ENCODE measurements around the gene TECTB.

TECTB gene

GRCh38 chr10:112241651-112242341 is 41.4 kb upstream of the TECTB start:
- H3K4me3 ChIP-seq (ENCODE audit: low read depth, low read length) = no peak overlapping the region
- TF ChIP-seq CTCF (IDR thresholded peaks at IDR 0.05; ENCODE audit: insufficient read depth, low read length, missing control alignments) = no peak
- no peak for DNase-seq (ENCODE audit: low read depth, low spot score)
- ChIA-PET POLR2A (no interaction called here), CTCF (no interaction called here)

GRCh38 chr10:112242769-112243168 is 40.4 kb upstream of the TECTB start:
- no peak for TF ChIP-seq CTCF (IDR thresholded peaks at IDR 0.05; ENCODE audit: insufficient read depth, low read length, missing control alignments)
- POLR2A ChIA-PET = no interaction called here
- H3K4me3 ChIP-seq (ENCODE audit: low read depth, low read length) = no peak overlapping the region
- DNase-seq (ENCODE audit: low read depth, low spot score) = no peak
- CTCF ChIA-PET = no interaction called here

- no peak overlapping the region for H3K4me3 ChIP-seq (ENCODE audit: low read depth, low read length)
- TF ChIP-seq CTCF (IDR thresholded peaks at IDR 0.05; ENCODE audit: insufficient read depth, low read length, missing control alignments) = no peak
- ChIA-PET CTCF (no interaction called here), POLR2A (no interaction called here)
- no peak for DNase-seq (ENCODE audit: low read depth, low spot score)
Observed at GRCh38 chr10:112243713-112244112, 39.5 kb upstream of the TECTB start.

GRCh38 chr10:112244197-112244596 is 39.0 kb upstream of the TECTB start:
- no peak for DNase-seq (ENCODE audit: low read depth, low spot score)
- TF ChIP-seq CTCF (IDR thresholded peaks at IDR 0.05; ENCODE audit: insufficient read depth, low read length, missing control alignments) = no peak
- CTCF ChIA-PET = interaction anchor here (1.3 kb wide), 1 partner anchor 108 kb away, joined by 3 read pairs; no protein-coding TSS in a partner anchor
- H3K4me3 ChIP-seq (ENCODE audit: low read depth, low read length) = no peak overlapping the region
- POLR2A ChIA-PET = no interaction called here

- no peak for TF ChIP-seq CTCF (IDR thresholded peaks at IDR 0.05; ENCODE audit: insufficient read depth, low read length, missing control alignments)
- ChIA-PET POLR2A (no interaction called here), CTCF (no interaction called here)
- no peak for DNase-seq (ENCODE audit: low read depth, low spot score)
- no peak overlapping the region for H3K4me3 ChIP-seq (ENCODE audit: low read depth, low read length)
Observed at GRCh38 chr10:112247791-112248190, 35.4 kb upstream of the TECTB start.

- DNase-seq (ENCODE audit: low read depth, low spot score) = no peak
- CTCF ChIA-PET = no interaction called here
- no peak overlapping the region for H3K4me3 ChIP-seq (ENCODE audit: low read depth, low read length)
- POLR2A ChIA-PET = no interaction called here
- no peak for TF ChIP-seq CTCF (IDR thresholded peaks at IDR 0.05; ENCODE audit: insufficient read depth, low read length, missing control alignments)
Observed at GRCh38 chr10:112248584-112249295, 34.5 kb upstream of the TECTB start.
